ENCODE data around the gene CENATAC.

Gene CENATAC

GRCh38 chr11:118996926-118997626 lies 862 bp upstream of the CENATAC start:
- H3K27ac ChIP-seq = no peak overlapping the region
- peak overlapping the region; percentile 91 for H3K4me2 ChIP-seq (ENCODE audit: low read length)
- H3K9me3 ChIP-seq (ENCODE audit: control insufficient read depth, low read length) = no peaks in the 10 kb centered on the region
- H3K4me1 ChIP-seq = no peaks in the 10 kb centered on the region
- peak overlapping the region; percentile 68 for H3K4me3 ChIP-seq (ENCODE audit: low read depth, low read length)
- peak overlapping the region; percentile 91 for H2AFZ ChIP-seq
- no peaks in the 10 kb centered on the region for H3K27me3 ChIP-seq (ENCODE audit: control insufficient read depth, insufficient read depth, low read length)
- H3K9ac ChIP-seq = no peak overlapping the region
- no peaks in the 10 kb centered on the region for H3K79me2 ChIP-seq
- no peaks in the 10 kb centered on the region for H3K36me3 ChIP-seq (ENCODE audit: control insufficient read depth, insufficient read depth, low read length)
- TF ChIP-seq, protein P1, sequence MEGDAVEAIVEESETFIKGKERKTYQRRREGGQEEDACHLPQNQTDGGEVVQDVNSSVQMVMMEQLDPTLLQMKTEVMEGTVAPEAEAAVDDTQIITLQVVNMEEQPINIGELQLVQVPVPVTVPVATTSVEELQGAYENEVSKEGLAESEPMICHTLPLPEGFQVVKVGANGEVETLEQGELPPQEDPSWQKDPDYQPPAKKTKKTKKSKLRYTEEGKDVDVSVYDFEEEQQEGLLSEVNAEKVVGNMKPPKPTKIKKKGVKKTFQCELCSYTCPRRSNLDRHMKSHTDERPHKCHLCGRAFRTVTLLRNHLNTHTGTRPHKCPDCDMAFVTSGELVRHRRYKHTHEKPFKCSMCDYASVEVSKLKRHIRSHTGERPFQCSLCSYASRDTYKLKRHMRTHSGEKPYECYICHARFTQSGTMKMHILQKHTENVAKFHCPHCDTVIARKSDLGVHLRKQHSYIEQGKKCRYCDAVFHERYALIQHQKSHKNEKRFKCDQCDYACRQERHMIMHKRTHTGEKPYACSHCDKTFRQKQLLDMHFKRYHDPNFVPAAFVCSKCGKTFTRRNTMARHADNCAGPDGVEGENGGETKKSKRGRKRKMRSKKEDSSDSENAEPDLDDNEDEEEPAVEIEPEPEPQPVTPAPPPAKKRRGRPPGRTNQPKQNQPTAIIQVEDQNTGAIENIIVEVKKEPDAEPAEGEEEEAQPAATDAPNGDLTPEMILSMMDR (IDR thresholded peaks at IDR 0.05) = no peak

GRCh38 chr11:118998388-118998717 lies 415 bp downstream of the CENATAC start:
- TF ChIP-seq, protein P1 (IDR thresholded peaks at IDR 0.05) = no peak
- Histone ChIP-seq H3K9ac (no peak overlapping the region), H3K4me3 (ENCODE audit: low read depth, low read length) (peak overlapping the region; percentile 68), H3K27ac (peak overlapping the region; percentile 60), H2AFZ (peak overlapping the region; percentile 91), H3K4me2 (ENCODE audit: low read length) (peak overlapping the region; percentile 91), H3K9me3 (ENCODE audit: control insufficient read depth, low read length) (no peaks in the 10 kb centered on the region), H3K27me3 (ENCODE audit: control insufficient read depth, insufficient read depth, low read length) (no peaks in the 10 kb centered on the region), H3K36me3 (ENCODE audit: control insufficient read depth, insufficient read depth, low read length) (no peaks in the 10 kb centered on the region), H3K79me2 (no peaks in the 10 kb centered on the region), H3K4me1 (no peaks in the 10 kb centered on the region)

- H3K4me2 ChIP-seq (ENCODE audit: low read length) = peak overlapping the region; percentile 91
- H3K9ac ChIP-seq = no peak overlapping the region
- no peaks in the 10 kb centered on the region for H3K9me3 ChIP-seq (ENCODE audit: control insufficient read depth, low read length)
- TF ChIP-seq, protein P1 (IDR thresholded peaks at IDR 0.05) = no peak
- no peaks in the 10 kb centered on the region for H3K79me2 ChIP-seq
- H3K4me1 ChIP-seq = no peaks in the 10 kb centered on the region
- H3K27me3 ChIP-seq (ENCODE audit: control insufficient read depth, insufficient read depth, low read length) = no peaks in the 10 kb centered on the region
- no peak overlapping the region for H3K27ac ChIP-seq
- peak overlapping the region; percentile 68 for H3K4me3 ChIP-seq (ENCODE audit: low read depth, low read length)
- H3K36me3 ChIP-seq (ENCODE audit: control insufficient read depth, insufficient read depth, low read length) = no peaks in the 10 kb centered on the region
- no peak overlapping the region for H2AFZ ChIP-seq
Measured at GRCh38 chr11:118998822-118999221, 884 bp downstream of the CENATAC start.

GRCh38 chr11:119000906-119001305 lies 3.0 kb downstream of the CENATAC start:
- TF ChIP-seq, protein P1 (IDR thresholded peaks at IDR 0.05) = no peak
- Histone ChIP-seq H3K79me2 (no peaks in the 10 kb centered on the region), H3K4me1 (no peaks in the 10 kb centered on the region), H3K4me3 (ENCODE audit: low read depth, low read length) (no peak overlapping the region), H3K9me3 (ENCODE audit: control insufficient read depth, low read length) (no peaks in the 10 kb centered on the region), H3K27me3 (ENCODE audit: control insufficient read depth, insufficient read depth, low read length) (no peaks in the 10 kb centered on the region), H3K27ac (no peak overlapping the region), H2AFZ (no peak overlapping the region), H3K9ac (no peak overlapping the region), H3K4me2 (ENCODE audit: low read length) (no peak overlapping the region), H3K36me3 (ENCODE audit: control insufficient read depth, insufficient read depth, low read length) (no peaks in the 10 kb centered on the region)

DNA sequence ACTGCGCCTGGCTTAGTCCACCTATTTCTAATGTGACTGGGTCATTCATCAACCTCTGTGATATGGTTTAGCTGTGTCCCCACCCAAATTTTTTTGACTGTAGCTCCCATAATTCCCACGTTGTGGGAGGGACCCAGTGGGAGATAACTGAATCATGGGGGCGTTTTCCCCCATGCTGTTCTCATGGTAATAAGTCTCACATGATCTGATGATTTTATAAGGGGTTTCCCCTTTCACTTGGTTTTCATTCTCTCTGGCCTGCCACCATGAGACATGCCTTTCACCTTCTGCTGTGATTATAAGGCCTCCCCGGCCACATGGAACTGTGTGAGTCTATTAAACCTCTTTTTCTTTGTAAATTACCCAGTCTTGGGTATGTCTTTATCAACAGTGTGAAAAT lies 8.7 kb downstream of the CENATAC start:
- Histone ChIP-seq H3K79me2 (no peaks in the 10 kb centered on the region), H3K4me2 (ENCODE audit: low read length) (no peak overlapping the region), H3K4me3 (ENCODE audit: low read depth, low read length) (no peak overlapping the region), H3K9ac (no peak overlapping the region), H3K27ac (no peak overlapping the region), H3K4me1 (no peaks in the 10 kb centered on the region), H3K36me3 (ENCODE audit: control insufficient read depth, insufficient read depth, low read length) (no peaks in the 10 kb centered on the region), H2AFZ (no peak overlapping the region), H3K9me3 (ENCODE audit: control insufficient read depth, low read length) (no peaks in the 10 kb centered on the region), H3K27me3 (ENCODE audit: control insufficient read depth, insufficient read depth, low read length) (no peaks in the 10 kb centered on the region)
- TF ChIP-seq, protein P1 (IDR thresholded peaks at IDR 0.05) = no peak

Measured in parathyroid adenoma (tissue), 2 donors.